Parathyroid adenoma (tissue), 2 donors: ENCODE data around the gene PPM1L.

Experiments
- H2AFZ ChIP-seq: fragments of 300-600 bp; sonication (generic); one replicate; pipeline ENCODE4 v1.7.0; 2017; ENCODE audit warnings: antibody characterized with exemption, mild to moderate bottlenecking
- H3K27ac ChIP-seq: fragments of 300-600 bp; sonication (generic); one replicate; pipeline ENCODE4 v1.7.0; 2017
- H3K27me3 ChIP-seq: fragments of 300-600 bp; sonication (generic); one replicate; pipeline ENCODE4 v1.7.0; 2017; ENCODE audit warnings: low read length; ENCODE audit not compliant: control insufficient read depth, insufficient read depth
- H3K36me3 ChIP-seq: fragments of 300-600 bp; sonication (generic); one replicate; pipeline ENCODE4 v1.7.0; 2017; ENCODE audit warnings: low read length; ENCODE audit not compliant: control insufficient read depth, insufficient read depth
- H3K4me1 ChIP-seq: fragments of 300-600 bp; sonication (generic); one replicate; pipeline ENCODE4 v1.7.0; 2017; ENCODE audit warnings: control low read depth
- H3K4me2 ChIP-seq: fragments of 300-600 bp; sonication (generic); one replicate; pipeline ENCODE4 v1.7.0; 2017; ENCODE audit warnings: low read length
- H3K4me3 ChIP-seq: fragments of 300-600 bp; sonication (generic); one replicate; pipeline ENCODE4 v1.7.0; 2017; ENCODE audit warnings: low read depth, low read length
- H3K79me2 ChIP-seq: fragments of 300-600 bp; sonication (generic); one replicate; pipeline ENCODE4 v1.7.0; 2017; ENCODE audit warnings: control low read depth
- H3K9ac ChIP-seq: fragments of 300-600 bp; sonication (generic); one replicate; pipeline ENCODE4 v1.7.0; 2017; ENCODE audit warnings: mild to moderate bottlenecking
- H3K9me3 ChIP-seq: fragments of 300-600 bp; sonication (generic); one replicate; pipeline ENCODE4 v1.7.0; 2017; ENCODE audit warnings: low read length; ENCODE audit not compliant: control insufficient read depth
- CTCF ChIP-seq: fragments of 300-600 bp; sonication (generic); IDR thresholded peaks from one replicate; pipeline ENCODE4 v1.7.0; 2017; ENCODE audit warnings: antibody characterized with exemption, mild to moderate bottlenecking
- donor health status: primary hyperparathyroidism.

Gene PPM1L

GRCh38 chr3:161103776-161104385, 347.9 kb downstream of the PPM1L start:
- H3K27me3 ChIP-seq = no peaks in the 10 kb centered on the region
- no peaks in the 10 kb centered on the region for H3K36me3 ChIP-seq
- no peaks in the 10 kb centered on the region for H3K9me3 ChIP-seq
- H3K4me3 ChIP-seq = peak overlapping the region; percentile 73
- peak overlapping the region; percentile 85 for H3K27ac ChIP-seq
- no peak overlapping the region for H3K9ac ChIP-seq
- TF ChIP-seq CTCF = no peak
- peak overlapping the region; percentile 99 for H2AFZ ChIP-seq
- no peaks in the 10 kb centered on the region for H3K79me2 ChIP-seq
- peak overlapping the region; percentile 96 for H3K4me2 ChIP-seq
- H3K4me1 ChIP-seq = peaks cover 5% of the 10 kb centered on the region

- Histone ChIP-seq H3K36me3 (no peaks in the 10 kb centered on the region), H3K79me2 (no peaks in the 10 kb centered on the region), H3K4me2 (peak within 1 kb of the TSS; percentile 96), H3K27me3 (no peaks in the 10 kb centered on the region), H3K4me1 (peaks cover 5% of the 10 kb centered on the region), H3K9ac (peak within 1 kb of the TSS; percentile 63), H3K9me3 (no peaks in the 10 kb centered on the region), H3K4me3 (peak within 1 kb of the TSS; percentile 73), H3K27ac (peak within 1 kb of the TSS; percentile 85), H2AFZ (peak within 1 kb of the TSS; percentile 99)
- TF ChIP-seq CTCF = peak; percentile 8
Measured at GRCh38 chr3:161104561-161105551, 348.8 kb downstream of the PPM1L start, which contains the start of gene B3GALNT1. B3GALNT1 (minus strand) TSS chr3:161105349; CDS start chr3:161086754, 18,595 bp downstream.

GRCh38 chr3:161107311-161107710, 351.3 kb downstream of the PPM1L start:
- no peak overlapping the region for H3K27ac ChIP-seq
- H3K9me3 ChIP-seq = no peaks in the 10 kb centered on the region
- H3K9ac ChIP-seq = no peak overlapping the region
- H3K4me3 ChIP-seq = no peak overlapping the region
- H3K36me3 ChIP-seq = no peaks in the 10 kb centered on the region
- H3K4me2 ChIP-seq = no peak overlapping the region
- H3K27me3 ChIP-seq = no peaks in the 10 kb centered on the region
- peaks cover 5% of the 10 kb centered on the region for H3K4me1 ChIP-seq
- no peak for TF ChIP-seq CTCF
- no peak overlapping the region for H2AFZ ChIP-seq
- no peaks in the 10 kb centered on the region for H3K79me2 ChIP-seq

- H3K9ac ChIP-seq = no peak overlapping the region
- peaks cover 5% of the 10 kb centered on the region for H3K4me1 ChIP-seq
- no peak overlapping the region for H3K27ac ChIP-seq
Measured at GRCh38 chr3:161108840-161109239, 352.8 kb downstream of the PPM1L start.

More at GRCh38 chr3:161108840-161109239, 352.8 kb downstream of the PPM1L start:
- no peak overlapping the region for H3K4me3 ChIP-seq
- no peaks in the 10 kb centered on the region for H3K9me3 ChIP-seq
- no peaks in the 10 kb centered on the region for H3K27me3 ChIP-seq
- no peaks in the 10 kb centered on the region for H3K36me3 ChIP-seq
- H3K4me2 ChIP-seq = no peak overlapping the region
- H3K79me2 ChIP-seq = no peaks in the 10 kb centered on the region
- no peak overlapping the region for H2AFZ ChIP-seq
- TF ChIP-seq CTCF = no peak
